H1 (cell line): Measurements from ENCODE around the gene ABHD14A. TPM values are rescaled to one million over a fixed set of nuclear protein-coding genes. Genes with fewer than 3 reads are reported as not detected.

Source experiments
- CTCF ChIA-PET: fragments of 300-600 bp; sonication (Branson Sonifier 250); formaldehyde crosslinking; loops from one replicate; lab custom pipeline; 2021; ENCODE audit not compliant: partially characterized antibody; lab: Charles Lee
- POLR2A ChIA-PET: fragments of 300-600 bp; sonication (Branson Sonifier 250); formaldehyde crosslinking; loops from one replicate; lab custom pipeline; 2021; ENCODE audit warnings: inconsistent platforms; ENCODE audit not compliant: partially characterized antibody; lab: Charles Lee
- DNase-seq, 2 experiments: peaks; one replicate each; pipeline versions ENCODE4 v3.0.0 to v3.0.0-alpha.2; 2010 to 2022; ENCODE audit warnings: low spot score in 2 of 2, low read depth in 1 of 2, mixed read lengths in 1 of 2
- FAIRE-seq: peaks from 2 replicates; lab custom pipeline; 2011; peaks lifted over from hg19 to GRCh38; lab: Jason Lieb, UNC
- H2AFZ ChIP-seq: 2 replicates; pipeline ENCODE4 v1.8.1; 2012; ENCODE audit warnings: low read length, inconsistent platforms
- H2AK5ac ChIP-seq: 2 replicates; pipeline ENCODE4 v1.6.1; 2013; ENCODE audit warnings: low read depth, low read length
- H2BK120ac ChIP-seq: replicated peaks from 2 replicates; pipeline ENCODE3; 2013; ENCODE audit warnings: low read depth, low read length, inconsistent platforms
- H2BK12ac ChIP-seq: 2 replicates; pipeline ENCODE4 v1.6.1; 2013; ENCODE audit warnings: low read depth, low read length
- H2BK15ac ChIP-seq: 2 replicates; pipeline ENCODE4 v1.6.1; 2013; ENCODE audit warnings: low read length
- H2BK20ac ChIP-seq: 2 replicates; pipeline ENCODE4 v1.6.1; 2013; ENCODE audit warnings: low read length
- H2BK5ac ChIP-seq: 2 replicates; pipeline ENCODE4 v1.6.1; 2013; ENCODE audit warnings: low read depth, low read length
- H3K14ac ChIP-seq: 2 replicates; pipeline ENCODE4 v1.6.1; 2013; ENCODE audit warnings: inconsistent platforms; ENCODE audit not compliant: insufficient read length
- H3K18ac ChIP-seq: 2 replicates; pipeline ENCODE4 v1.6.1; 2013; ENCODE audit warnings: low read length; ENCODE audit errors: extremely low read depth
- H3K23ac ChIP-seq: 2 replicates; pipeline ENCODE4 v1.6.1; 2013; ENCODE audit warnings: inconsistent platforms; ENCODE audit not compliant: insufficient read length
- H3K23me2 ChIP-seq: 2 replicates; pipeline ENCODE4 v1.6.1; 2013; ENCODE audit warnings: low read depth, low read length
- H3K27ac ChIP-seq: 2 replicates; pipeline ENCODE4 v1.6.1; 2011; ENCODE audit warnings: low read depth, low read length, inconsistent platforms
- H3K27me3 ChIP-seq, 4 experiments: replicated peaks in 1 of 4; 1 replicate in 1 of 4; 2 replicates in 3 of 4; pipeline versions ENCODE4 v1.6.1 to v1.8.1; 2011 to 2013; ENCODE audit warnings: low read length in 3 of 4, mild to moderate bottlenecking in 3 of 4, inconsistent platforms in 2 of 4, mixed read lengths in 2 of 4, moderate library complexity in 1 of 4; ENCODE audit not compliant: control insufficient read depth in 3 of 4, insufficient read depth in 3 of 4; ENCODE audit errors: extremely low read depth in 1 of 4
- H3K36me3 ChIP-seq, 4 experiments: 2 replicates each; pipeline versions ENCODE4 v1.6.1 to v1.8.1; 2011 to 2013; ENCODE audit warnings: mild to moderate bottlenecking in 4 of 4, low read length in 3 of 4, moderate library complexity in 2 of 4, control low read depth in 1 of 4, inconsistent platforms in 1 of 4; ENCODE audit not compliant: insufficient read depth in 4 of 4, control insufficient read depth in 2 of 4
- H3K4ac ChIP-seq: replicated peaks from 2 replicates; pipeline ENCODE3; 2013; ENCODE audit warnings: low read length, low read depth, mixed read lengths, inconsistent platforms; ENCODE audit not compliant: insufficient read length
- H3K4me1 ChIP-seq, 4 experiments: replicated peaks in 1 of 4; 1 replicate in 1 of 4; 2 replicates in 3 of 4; pipeline versions ENCODE4 v1.6.1 to v1.8.1; 2011 to 2013; ENCODE audit warnings: low read length in 3 of 4, inconsistent platforms in 2 of 4, mixed read lengths in 1 of 4; ENCODE audit not compliant: insufficient read depth in 4 of 4, control insufficient read depth in 3 of 4
- H3K4me2 ChIP-seq, 2 experiments: 2 replicates each; pipeline versions ENCODE4 v1.6.1 to v1.8.1; 2011 to 2013; ENCODE audit warnings: low read depth in 2 of 2, low read length in 2 of 2, control low read depth in 1 of 2, inconsistent platforms in 1 of 2, mild to moderate bottlenecking in 1 of 2; ENCODE audit not compliant: insufficient read depth in 1 of 2
- H3K4me3 ChIP-seq, 4 experiments: fragments of 200-600, 300-600 bp in 1 of 4; sonication (generic), shearing (Covaris generic), sonication (Bioruptor Twin) in 1 of 4; 2 replicates each; pipeline versions ENCODE4 v1.5.1 to v1.8.1; 2011 to 2016; ENCODE audit warnings: low read length in 4 of 4, low read depth in 3 of 4, control low read depth in 2 of 4, inconsistent platforms in 2 of 4, mild to moderate bottlenecking in 2 of 4, mixed read lengths in 1 of 4, moderate library complexity in 1 of 4; ENCODE audit not compliant: insufficient read depth in 2 of 4; ENCODE audit errors: extremely low read depth in 1 of 4
- H3K56ac ChIP-seq: replicated peaks from 2 replicates; pipeline ENCODE3; 2013; ENCODE audit warnings: low read depth, mild to moderate bottlenecking, mixed read lengths, low read length, inconsistent platforms; ENCODE audit not compliant: insufficient read length
- H3K79me1 ChIP-seq: 2 replicates; pipeline ENCODE4 v1.6.1; 2013; ENCODE audit warnings: low read depth, low read length, control low read depth
- H3K79me2 ChIP-seq, 2 experiments: 2 replicates each; pipeline versions ENCODE4 v1.6.1 to v1.8.1; 2012 to 2013; ENCODE audit warnings: low read length in 2 of 2, mild to moderate bottlenecking in 2 of 2, inconsistent platforms in 1 of 2; ENCODE audit not compliant: insufficient read depth in 2 of 2, control insufficient read depth in 1 of 2
- H3K9ac ChIP-seq, 4 experiments: replicated peaks in 1 of 4; 1 replicate in 1 of 4; 2 replicates in 3 of 4; pipeline versions ENCODE4 v1.6.1 to v1.8.1; 2011 to 2013; ENCODE audit warnings: low read depth in 3 of 4, low read length in 3 of 4, control low read depth in 2 of 4, mild to moderate bottlenecking in 2 of 4, moderate library complexity in 2 of 4, inconsistent platforms in 1 of 4; ENCODE audit errors: extremely low read depth in 1 of 4
- H3K9me3 ChIP-seq, 2 experiments: 2 replicates each; pipeline versions ENCODE4 v1.6.1 to v1.8.1; 2012 to 2013; ENCODE audit warnings: mild to moderate bottlenecking in 2 of 2, moderate library complexity in 2 of 2, control low read depth in 1 of 2, inconsistent platforms in 1 of 2, low read depth in 1 of 2, low read length in 1 of 2, mixed read lengths in 1 of 2; ENCODE audit not compliant: insufficient read depth in 2 of 2
- H4K20me1 ChIP-seq, 2 experiments: replicated peaks in 1 of 2; 2 replicates each; pipeline versions ENCODE3 to v1.8.1; 2011 to 2013; ENCODE audit warnings: inconsistent platforms in 2 of 2, low read length in 2 of 2, mild to moderate bottlenecking in 1 of 2; ENCODE audit not compliant: insufficient read depth in 2 of 2, control insufficient read depth in 1 of 2
- H4K5ac ChIP-seq: 2 replicates; pipeline ENCODE4 v1.6.1; 2013; ENCODE audit warnings: low read length, low read depth, mixed read lengths, inconsistent platforms; ENCODE audit not compliant: insufficient read length
- H4K8ac ChIP-seq: 2 replicates; pipeline ENCODE4 v1.8.0; 2013; ENCODE audit warnings: mild to moderate bottlenecking, moderate library complexity, low read length, inconsistent platforms; ENCODE audit not compliant: insufficient read depth; ENCODE audit errors: extremely low read depth
- H4K91ac ChIP-seq: replicated peaks from 2 replicates; pipeline ENCODE3; 2013; ENCODE audit warnings: low read length, mixed read lengths, inconsistent platforms; ENCODE audit not compliant: insufficient read length
- ATF2 ChIP-seq: IDR thresholded peaks from 2 replicates; pipeline ENCODE4 v1.6.1; 2012; ENCODE audit warnings: low read length, inconsistent platforms
- CTCF ChIP-seq, 3 experiments: IDR thresholded peaks; 1 replicate in 2 of 3; 2 replicates in 1 of 3; pipeline versions ENCODE4 v1.5.1 to v1.6.1; 2011; ENCODE audit warnings: low read length in 3 of 3, mild to moderate bottlenecking in 3 of 3, inconsistent platforms in 2 of 3, low read depth in 1 of 3, moderate library complexity in 1 of 3; ENCODE audit not compliant: insufficient read depth in 1 of 3; ENCODE audit errors: control extremely low read depth in 1 of 3
- JUN ChIP-seq: IDR thresholded peaks from 2 replicates; pipeline ENCODE4 v1.6.1; 2011; ENCODE audit warnings: low read depth, mild to moderate bottlenecking, improper control_type of control experiment, low read length
- NANOG ChIP-seq: IDR thresholded peaks from 2 replicates; pipeline ENCODE4 v1.6.1; 2011; ENCODE audit warnings: low read length, low read depth, mild to moderate bottlenecking, inconsistent platforms; ENCODE audit not compliant: insufficient read depth, poor library complexity, severe bottlenecking
- SIRT6 ChIP-seq: IDR thresholded peaks from one replicate; pipeline ENCODE4 v1.7.1; 2012; ENCODE audit warnings: low read length, inconsistent platforms
- WGBS, 2 experiments: shearing (Covaris generic) in 1 of 2; methylation state at CpG; one replicate each; pipeline versions ENCODE4 v1.1.6 to v1.1.7; 2013 to 2015; ENCODE audit warnings: low lambda C conversion rate in 2 of 2, mixed read lengths in 2 of 2, inconsistent platforms in 1 of 2, low coverage in 1 of 2, missing lambda C conversion rate in 1 of 2; ENCODE audit not compliant: insufficient replicate concordance in 2 of 2, insufficient coverage in 1 of 2, insufficient read length in 1 of 2; ENCODE audit errors: extremely low coverage in 1 of 2, missing lambda C conversion rate in 1 of 2; 5-methylcytosine and 5-hydroxymethylcytosine counted together
- polyA plus RNA-seq, 7 experiments: library from polyadenylated mRNA; depleted of rRNA in 3 of 7; stranded (reverse) in 5 of 7; unstranded in 2 of 7; fragments of >200 nt in 5 of 7; fragments of 200-250 nt in 2 of 7; gene quantifications; 1 replicate in 5 of 7; 2 replicates in 1 of 7; 4 replicates in 1 of 7; pipeline versions ENCODE4 v1.2.1 to v1.2.3, GENCODE V29; 2011 to 2013; ENCODE audit warnings: missing spikeins in 2 of 7, mixed read lengths in 2 of 7
- total RNA-seq: library from RNA; stranded (reverse); fragmentation: NEBNext Ultra II Directional; extraction: Animal tissue kit (Norgen Biotek cat#: 25700); gene quantifications from 2 replicates; pipeline ENCODE4 v1.2.1, GENCODE V29; 2021

Gene ABHD14A
- total and polyA plus RNA-seq, 2 of the 8 experiments (the other 6 are each of a cell fraction or from before 2014, with no cell fraction given) = 4.6 to 9.8 TPM

GRCh38 chr3:51961602-51962569 lies 13.0 kb upstream of the ABHD14A start:
- Histone ChIP-seq H3K4me3 (no peak overlapping the region), H2BK120ac (no peak overlapping the region), H3K36me3 (no peaks in the 10 kb centered on the region), H3K4ac (no peak overlapping the region), H3K27me3 (peaks cover 0 to 16% (median 5%) of the 10 kb centered on the region in 4 experiments; a peak in 6 of 7 replicates), H2BK20ac (no peak overlapping the region), H3K23ac (no peak overlapping the region), H2AFZ (no peak overlapping the region), H3K23me2 (peaks cover 2% of the 10 kb centered on the region; the same call in 1 of the 2 replicates), H3K4me1 (peaks cover 4 to 27% (median 19%) of the 10 kb centered on the region in 4 experiments), H2BK12ac (no peak overlapping the region), H2BK15ac (no peak overlapping the region; the same call in 1 of the 2 replicates), H3K18ac (no peak overlapping the region), H3K14ac (no peak overlapping the region), H4K8ac (no peak overlapping the region), H4K91ac (no peak overlapping the region), H3K56ac (no peak overlapping the region), H3K27ac (no peak overlapping the region), H2BK5ac (no peak overlapping the region), H3K9me3 (no peaks in the 10 kb centered on the region), H3K79me1 (no peaks in the 10 kb centered on the region), H4K5ac (no peak overlapping the region), H3K79me2 (no peaks in the 10 kb centered on the region), H3K4me2 (no peak overlapping the region), H4K20me1 (peaks cover 0 to 10% of the 10 kb centered on the region in 2 experiments), H2AK5ac (0 out of 2 replicates have a peak overlapping the region, but pooled peaks have one; percentile 4), H3K9ac (no peak overlapping the region)
- no peak for FAIRE-seq
- ChIA-PET CTCF (interaction anchor here (0.7 to 10.5 kb wide), 10 partner anchors 7 to 377 kb away, joined by 3 to 66 read pairs (median 4); partner anchors contain the start of genes ABHD14A, ABHD14B, ACY1 and GPR62), POLR2A (interaction anchor here (0.6 to 29.3 kb wide), 8 partner anchors 7 to 86 kb away, joined by 3 to 923 read pairs (median 8); partner anchors contain the start of genes ABHD14A, ABHD14B, ACY1 and GPR62)
- no peak for DNase-seq
- 81% methylated on average over 9 of the region's 9 CpGs; no CpG with 5 or more reads in 1 of the 2 experiments for WGBS, 2 experiments
- TF ChIP-seq JUN = no peak
- no peak for TF ChIP-seq NANOG
- TF ChIP-seq SIRT6 = no peak
- no peak for TF ChIP-seq ATF2
- no peak for TF ChIP-seq CTCF (IDR thresholded peaks at IDR 0.05; ENCODE audit: control extremely low read depth in 1 of 3, insufficient read depth in 1 of 3, low read depth in 1 of 3, low read length in 3 of 3)
